ENCODE results near the gene ERC1. TPM values are rescaled to one million over a fixed set of nuclear protein-coding genes. Genes with fewer than 3 reads are reported as not detected.

ERC1 gene
- total and polyA plus RNA-seq, 2 of the 4 experiments (the other 2 are of a cell fraction): 11.6 to 25.6 TPM

DNA sequence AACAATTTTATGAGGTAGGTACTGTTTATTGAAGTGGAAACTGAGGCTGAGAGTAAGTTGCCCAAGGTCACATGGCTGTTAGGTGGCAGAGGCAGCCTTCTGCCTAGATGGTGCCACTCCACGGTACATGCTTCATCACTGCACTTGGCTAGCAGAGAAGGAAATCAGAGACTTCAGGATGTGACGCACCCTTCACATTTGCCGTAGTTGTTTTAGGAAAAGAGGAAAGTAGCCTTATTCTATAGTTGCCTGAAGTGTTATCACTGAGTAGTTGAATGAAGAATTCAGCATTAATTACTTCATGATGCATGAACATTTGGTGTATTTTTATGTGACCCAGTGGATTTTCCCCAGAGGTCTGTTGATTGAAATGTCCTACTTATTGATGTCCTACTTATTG, 55.7 kb downstream of the ERC1 start:
- Histone ChIP-seq H4K20me1 (ENCODE audit: insufficient read depth, low read length) (no peaks in the 10 kb centered on the region), H3K9me1 (ENCODE audit: insufficient read depth, low read length) (peaks cover 9% of the 10 kb centered on the region; the same call in 1 of the 2 replicates), H4K5ac (ENCODE audit: low read depth, low read length) (no peak overlapping the region), H2BK15ac (ENCODE audit: low read depth, low read length) (no peak overlapping the region), H3K4me2 (ENCODE audit: low read depth, low read length) (no peak overlapping the region), H2BK5ac (ENCODE audit: low read depth, low read length, poor library complexity, severe bottlenecking) (no peak overlapping the region), H2AFZ (replicated peaks; ENCODE audit: low read length, poor library complexity) (no peak overlapping the region), H3K23ac (ENCODE audit: low read depth, low read length) (no peak overlapping the region), H3K9me3 (ENCODE audit: control insufficient read depth, insufficient read depth, low read length) (no peaks in the 10 kb centered on the region), H3K27me3 (ENCODE audit: control insufficient read depth, insufficient read depth, low read length) (no peaks in the 10 kb centered on the region), H2BK20ac (ENCODE audit: low read depth, low read length) (no peak overlapping the region), H2AK5ac (ENCODE audit: low read depth, low read length) (peak overlapping the region; percentile 58; the same call in 1 of the 2 replicates), H3K27ac (ENCODE audit: insufficient read depth, low read length) (no peak overlapping the region), H3K4ac (ENCODE audit: low read depth, low read length) (no peak overlapping the region), H4K8ac (ENCODE audit: low read depth in 2 of 2, low read length in 2 of 2) (no peak overlapping the region), H2AK9ac (replicated peaks; ENCODE audit: low read depth, low read length, poor library complexity) (no peak overlapping the region), H2BK120ac (ENCODE audit: low read depth, low read length) (no peak overlapping the region), H3K79me1 (ENCODE audit: low read depth in 1 of 2, low read length in 2 of 2) (peaks cover 38 to 60% of the 10 kb centered on the region in 2 experiments), H3K4me3 (ENCODE audit: insufficient read depth, low read depth, low read length) (no peak overlapping the region), H3K9ac (ENCODE audit: low read depth, low read length) (no peak overlapping the region), H3K4me1 (ENCODE audit: control insufficient read depth, insufficient read depth, low read length) (peaks cover 2% of the 10 kb centered on the region), H3K18ac (ENCODE audit: low read depth, low read length) (no peak overlapping the region), H4K91ac (ENCODE audit: insufficient read depth, low read depth, low read length) (no peak overlapping the region), H3K36me3 (ENCODE audit: control insufficient read depth, insufficient read depth, low read length) (peaks cover 2% of the 10 kb centered on the region), H3K14ac (replicated peaks; ENCODE audit: low read depth, low read length) (no peak overlapping the region), H3K56ac (ENCODE audit: extremely low read depth, insufficient read depth, low read length) (no peak overlapping the region)
- ChIA-PET CTCF (no interaction called here), POLR2A (ENCODE audit: unreplicated experiment) (no interaction called here)
- in situ Hi-C loops (cut with MboI; ENCODE audit: low sequenced_read_pairs): no loop called here
- no peak for TF ChIP-seq BHLHE40 (IDR thresholded peaks at IDR 0.05; ENCODE audit: low read depth, low read length)
- TF ChIP-seq CEBPB (IDR thresholded peaks at IDR 0.05; ENCODE audit: low read depth, low read length): no peak
- TF ChIP-seq RCOR1 (IDR thresholded peaks at IDR 0.05; ENCODE audit: insufficient replicate concordance, low read length): no peak
- TF ChIP-seq, protein P1, sequence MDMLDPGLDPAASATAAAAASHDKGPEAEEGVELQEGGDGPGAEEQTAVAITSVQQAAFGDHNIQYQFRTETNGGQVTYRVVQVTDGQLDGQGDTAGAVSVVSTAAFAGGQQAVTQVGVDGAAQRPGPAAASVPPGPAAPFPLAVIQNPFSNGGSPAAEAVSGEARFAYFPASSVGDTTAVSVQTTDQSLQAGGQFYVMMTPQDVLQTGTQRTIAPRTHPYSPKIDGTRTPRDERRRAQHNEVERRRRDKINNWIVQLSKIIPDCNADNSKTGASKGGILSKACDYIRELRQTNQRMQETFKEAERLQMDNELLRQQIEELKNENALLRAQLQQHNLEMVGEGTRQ (IDR thresholded peaks at IDR 0.05; ENCODE audit: low read depth, low read length): no peak
- TF ChIP-seq RAD21 (IDR thresholded peaks at IDR 0.05; ENCODE audit: low read length): no peak
- no peak for TF ChIP-seq MAZ (IDR thresholded peaks at IDR 0.05; ENCODE audit: borderline replicate concordance, low read depth, low read length)
- TF ChIP-seq, protein P2, sequence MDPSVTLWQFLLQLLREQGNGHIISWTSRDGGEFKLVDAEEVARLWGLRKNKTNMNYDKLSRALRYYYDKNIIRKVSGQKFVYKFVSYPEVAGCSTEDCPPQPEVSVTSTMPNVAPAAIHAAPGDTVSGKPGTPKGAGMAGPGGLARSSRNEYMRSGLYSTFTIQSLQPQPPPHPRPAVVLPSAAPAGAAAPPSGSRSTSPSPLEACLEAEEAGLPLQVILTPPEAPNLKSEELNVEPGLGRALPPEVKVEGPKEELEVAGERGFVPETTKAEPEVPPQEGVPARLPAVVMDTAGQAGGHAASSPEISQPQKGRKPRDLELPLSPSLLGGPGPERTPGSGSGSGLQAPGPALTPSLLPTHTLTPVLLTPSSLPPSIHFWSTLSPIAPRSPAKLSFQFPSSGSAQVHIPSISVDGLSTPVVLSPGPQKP (IDR thresholded peaks at IDR 0.05; ENCODE audit: borderline replicate concordance, low read depth, low read length): no peak
- no peak for TF ChIP-seq CHD1 (IDR thresholded peaks at IDR 0.05; ENCODE audit: low read depth, low read length)
- no peak for TF ChIP-seq NFE2L2 (IDR thresholded peaks at IDR 0.05; ENCODE audit: low read depth, low read length)
- TF ChIP-seq FOS (IDR thresholded peaks at IDR 0.05; ENCODE audit: low read depth, low read length): no peak
- TF ChIP-seq SMC3 (IDR thresholded peaks at IDR 0.05; ENCODE audit: low read depth, low read length): no peak
- BruUV-seq (replicated peaks): no TSS peak
- dilution Hi-C loops (cut with HindIII; ENCODE audit: low sequenced_read_pairs, unreplicated experiment): no loop called here
- ATAC-seq (ENCODE audit: low read depth) (no peak), DNase-seq (no peak)
- intact Hi-C loops (cut with micrococcal nuclease): no loop called here
- WGBS, 2 experiments (ENCODE audit: extremely low coverage in 2 of 2, insufficient read length in 1 of 2): 80% methylated on average over 1 of the region's 3 CpGs; no CpG with 5 or more reads in 1 of the 2 experiments
